ENCODE data around the gene CYTH3.
A peak's percentile ranks its signal among the peaks of the same experiment; 100 is the strongest.
"Not testable (repeated sequence)": the region's sequence is repeated elsewhere in the genome, so short reads cannot be mapped to it uniquely, and the experiment has no call there.

CYTH3 gene

GRCh38 chr7:6153646-6154541 lies 118.5 kb downstream of the CYTH3 start:
- TF ChIP-seq CTCF (IDR thresholded peaks at IDR 0.05), result no peak
- peak in 1 of 2 donors; percentile 54 for DNase-seq
- Histone ChIP-seq H3K27ac (no peak overlapping the region), H3K4me1 (no peaks in the 10 kb centered on the region), H3K36me3 (peaks cover 70 to 99% (median 99%) of the 10 kb centered on the region in 3 donors), H3K9me3 (no peaks in the 10 kb centered on the region), H3K27me3 (no peaks in the 10 kb centered on the region), H3K4me3 (no peak overlapping the region)
- intact Hi-C loops (cut with DNase I; ENCODE audit: low total_unique reads), result no loop called here

- H3K27me3 ChIP-seq, result no peaks in the 10 kb centered on the region
- H3K4me1 ChIP-seq, result no peaks in the 10 kb centered on the region
- H3K27ac ChIP-seq, result no peak overlapping the region
- no peak for DNase-seq
- intact Hi-C loops (cut with DNase I; ENCODE audit: low total_unique reads), result no loop called here
- no peak overlapping the region for H3K4me3 ChIP-seq
- H3K36me3 ChIP-seq, result peaks cover 77 to 99% (median 99%) of the 10 kb centered on the region in 3 donors
- no peak for TF ChIP-seq CTCF (IDR thresholded peaks at IDR 0.05)
- H3K9me3 ChIP-seq, result no peaks in the 10 kb centered on the region
Observed at GRCh38 chr7:6151994-6152735, 120.3 kb downstream of the CYTH3 start.

GRCh38 chr7:6151527-6151926 lies 120.9 kb downstream of the CYTH3 start:
- H3K9me3 ChIP-seq; H3K27me3 ChIP-seq; intact Hi-C loops (cut with DNase I; ENCODE audit: low total_unique reads); H3K27ac ChIP-seq; H3K4me1 ChIP-seq; DNase-seq; H3K4me3 ChIP-seq: not testable (repeated sequence)
- H3K36me3 ChIP-seq, result peaks cover 79 to 99% (median 99%) of the 10 kb centered on the region in 3 donors

- no peaks in the 10 kb centered on the region for H3K27me3 ChIP-seq
- H3K9me3 ChIP-seq, result no peaks in the 10 kb centered on the region
- no peak for TF ChIP-seq CTCF (IDR thresholded peaks at IDR 0.05)
- intact Hi-C loops (cut with DNase I; ENCODE audit: low total_unique reads), result no loop called here
- H3K36me3 ChIP-seq, result peaks cover 88 to 99% (median 99%) of the 10 kb centered on the region in 3 donors
- no peaks in the 10 kb centered on the region for H3K4me1 ChIP-seq
- H3K27ac ChIP-seq, result no peak overlapping the region
- no peak overlapping the region for H3K4me3 ChIP-seq
- no peak for DNase-seq
Observed at GRCh38 chr7:6149996-6150395, 122.4 kb downstream of the CYTH3 start.

GRCh38 chr7:6148724-6149360 lies 123.6 kb downstream of the CYTH3 start:
- Histone ChIP-seq H3K27me3 (no peaks in the 10 kb centered on the region), H3K36me3 (peaks cover 87 to 99% (median 99%) of the 10 kb centered on the region in 3 donors), H3K27ac (no peak overlapping the region), H3K4me3 (no peak overlapping the region), H3K9me3 (no peaks in the 10 kb centered on the region), H3K4me1 (no peaks in the 10 kb centered on the region)
- TF ChIP-seq CTCF (IDR thresholded peaks at IDR 0.05), result no peak
- no peak for DNase-seq
- intact Hi-C loops (cut with DNase I; ENCODE audit: low total_unique reads), result no loop called here
